Esophagus squamous epithelium (tissue), 5 donors: ENCODE data around the gene KRT77. TPM values are rescaled to one million over a fixed set of nuclear protein-coding genes. Genes with fewer than 3 reads are reported as not detected.

Source experiments
- DNase-seq: peaks from one replicate; lab custom pipeline; 2025; lab: John Stamatoyannopoulos, UW
- H3K27ac ChIP-seq, 4 donors: fragments of 200-600 bp; sonication (generic); one replicate each; pipeline ENCODE4 v1.5.1; 2016 to 2019; ENCODE audit warnings: mild to moderate bottlenecking in 1 of 4
- H3K27me3 ChIP-seq, 4 donors: fragments of 200-600 bp; sonication (generic); 1 replicate in 3 of 4; 2 replicates in 1 of 4; pipeline versions ENCODE4 v1.5.1 to v1.6.0; 2017 to 2021; ENCODE audit warnings: antibody characterized with exemption in 1 of 4
- H3K36me3 ChIP-seq, 3 donors: fragments of 200-600 bp; sonication (generic); one replicate each; pipeline ENCODE4 v1.5.1; 2016 to 2019
- H3K4me1 ChIP-seq, 3 donors: fragments of 200-600 bp; sonication (generic); one replicate each; pipeline ENCODE4 v1.5.1; 2017 to 2019
- H3K4me3 ChIP-seq, 4 donors: fragments of 200-600 bp; sonication (generic); 1 replicate in 3 of 4; 2 replicates in 1 of 4; pipeline ENCODE4 v1.5.1; 2016 to 2019; ENCODE audit warnings: mild to moderate bottlenecking in 2 of 4, moderate library complexity in 1 of 4
- H3K9me3 ChIP-seq, 3 donors: fragments of 200-600 bp; sonication (generic); one replicate each; pipeline ENCODE4 v1.5.1; 2016 to 2019
- POLR2A ChIP-seq, 4 donors: fragments of 450-650 bp; IDR thresholded peaks; one replicate each; pipeline ENCODE4 v1.6.1; 2017; ENCODE audit warnings: antibody characterized with exemption in 4 of 4, mild to moderate bottlenecking in 4 of 4, moderate library complexity in 3 of 4
- WGBS, 2 donors: methylation state at CpG; one replicate each; pipeline ENCODE4 v1.1.5; 2018; 5-methylcytosine and 5-hydroxymethylcytosine counted together
- intact Hi-C: fragments of 100-400 bp; cut with DNase I; formaldehyde crosslinking; loops from one replicate; pipeline ENCODE4 v1.15.0; 2022
- total RNA-seq, 4 donors: library from RNA; depleted of rRNA; stranded (reverse); fragments of >200 nt; gene quantifications; one replicate each; pipeline ENCODE4 v1.1.0, GENCODE V29; 2016
- TF ChIP-seq, protein P1 (sequence below), 6 experiments: fragments of 450-650 bp in 4 of 6; fragments of 200-600 bp in 2 of 6; sonication (generic) in 2 of 6; IDR thresholded peaks; one replicate each; pipeline ENCODE4 v1.5.1; 2016 to 2019; ENCODE audit warnings: antibody characterized with exemption in 6 of 6, mild to moderate bottlenecking in 4 of 6, moderate library complexity in 4 of 6
- donor health status: DM: yes; HTN: yes; CAD: no.

KRT77 gene
- total RNA-seq, 4 donors from 2014 or later = not detected

- no peak for TF ChIP-seq POLR2A (IDR thresholded peaks at IDR 0.05)
- TF ChIP-seq, protein P1, sequence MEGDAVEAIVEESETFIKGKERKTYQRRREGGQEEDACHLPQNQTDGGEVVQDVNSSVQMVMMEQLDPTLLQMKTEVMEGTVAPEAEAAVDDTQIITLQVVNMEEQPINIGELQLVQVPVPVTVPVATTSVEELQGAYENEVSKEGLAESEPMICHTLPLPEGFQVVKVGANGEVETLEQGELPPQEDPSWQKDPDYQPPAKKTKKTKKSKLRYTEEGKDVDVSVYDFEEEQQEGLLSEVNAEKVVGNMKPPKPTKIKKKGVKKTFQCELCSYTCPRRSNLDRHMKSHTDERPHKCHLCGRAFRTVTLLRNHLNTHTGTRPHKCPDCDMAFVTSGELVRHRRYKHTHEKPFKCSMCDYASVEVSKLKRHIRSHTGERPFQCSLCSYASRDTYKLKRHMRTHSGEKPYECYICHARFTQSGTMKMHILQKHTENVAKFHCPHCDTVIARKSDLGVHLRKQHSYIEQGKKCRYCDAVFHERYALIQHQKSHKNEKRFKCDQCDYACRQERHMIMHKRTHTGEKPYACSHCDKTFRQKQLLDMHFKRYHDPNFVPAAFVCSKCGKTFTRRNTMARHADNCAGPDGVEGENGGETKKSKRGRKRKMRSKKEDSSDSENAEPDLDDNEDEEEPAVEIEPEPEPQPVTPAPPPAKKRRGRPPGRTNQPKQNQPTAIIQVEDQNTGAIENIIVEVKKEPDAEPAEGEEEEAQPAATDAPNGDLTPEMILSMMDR (IDR thresholded peaks at IDR 0.05) = no peak
- no peaks in the 10 kb centered on the region for H3K9me3 ChIP-seq
- H3K4me3 ChIP-seq = peak overlapping the region in 1 of 4 donors; percentile 2
- 31 to 39% methylated on average over 9 to 11 of the region's 12 CpGs for WGBS, 2 donors
- no peak for DNase-seq
- no peak overlapping the region for H3K27ac ChIP-seq
- intact Hi-C loops = no loop called here
- peaks cover 0 to 11% (median 0%) of the 10 kb centered on the region in 4 donors for H3K27me3 ChIP-seq
- no peaks in the 10 kb centered on the region for H3K36me3 ChIP-seq
- peaks cover 0 to 28% (median 4%) of the 10 kb centered on the region in 3 donors for H3K4me1 ChIP-seq
Observed at GRCh38 chr12:52650520-52651081, 52.7 kb downstream of the KRT77 start.

DNA sequence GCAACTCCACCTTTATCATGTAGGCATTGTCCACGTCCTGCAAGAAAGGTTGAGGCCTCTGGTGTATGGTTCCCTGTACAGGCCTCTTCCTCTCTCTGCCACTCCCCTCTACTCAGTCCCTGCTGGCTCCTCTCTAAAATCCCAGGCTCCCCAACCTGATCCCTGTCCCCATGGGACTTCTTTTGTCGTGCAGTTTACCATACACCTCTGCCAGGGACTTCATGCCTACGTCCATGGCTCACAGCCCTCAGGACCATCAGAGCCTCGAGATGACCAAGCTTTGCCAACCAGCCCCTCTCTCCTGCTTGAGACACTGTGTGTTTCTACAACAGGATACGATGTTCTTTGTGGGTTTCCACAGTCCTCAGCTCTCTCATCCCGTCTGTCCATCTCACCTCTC lies 54.3 kb downstream of the KRT77 start:
- 70 to 80% methylated on average over 6 of the region's 6 CpGs for WGBS, 2 donors
- H3K36me3 ChIP-seq = no peaks in the 10 kb centered on the region
- H3K27ac ChIP-seq = no peak overlapping the region
- TF ChIP-seq, protein P1 (IDR thresholded peaks at IDR 0.05) = no peak
- TF ChIP-seq POLR2A (IDR thresholded peaks at IDR 0.05) = no peak
- H3K4me1 ChIP-seq = peaks cover 0 to 20% (median 4%) of the 10 kb centered on the region in 3 donors
- H3K27me3 ChIP-seq = peaks cover 0 to 3% (median 0%) of the 10 kb centered on the region in 4 donors
- H3K4me3 ChIP-seq = no peak overlapping the region
- intact Hi-C loops = no loop called here
- no peak for DNase-seq
- no peaks in the 10 kb centered on the region for H3K9me3 ChIP-seq

DNA sequence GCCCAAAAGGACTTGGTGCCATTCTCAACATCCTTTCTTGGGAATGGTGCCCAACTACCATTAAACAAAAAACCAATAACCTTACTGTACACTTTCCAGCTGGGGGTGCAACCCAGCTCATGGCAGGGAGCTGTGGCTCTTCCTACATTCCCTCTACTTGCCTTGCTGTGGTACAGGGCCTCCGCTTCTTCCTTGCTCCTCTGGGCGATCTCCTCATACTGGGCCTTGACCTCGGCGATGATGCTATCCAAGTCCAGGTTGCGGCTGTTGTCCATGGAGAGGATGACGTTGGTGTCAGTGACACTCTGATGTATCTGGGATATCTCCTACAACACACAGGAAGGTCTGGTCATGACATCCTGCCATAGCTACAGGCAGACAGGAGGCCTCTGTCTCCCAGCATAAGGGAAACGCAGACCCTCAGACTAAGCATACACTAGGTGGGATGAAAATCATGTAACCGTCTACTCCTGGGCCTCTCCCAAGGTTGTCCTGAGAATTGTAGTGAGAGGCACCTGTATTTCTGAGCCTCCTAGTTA lies 55.2 kb downstream of the KRT77 start:
- WGBS, 2 donors = 91 to 95% methylated on average over 3 to 6 of the region's 8 CpGs
- intact Hi-C loops = no loop called here
- no peak for TF ChIP-seq POLR2A (IDR thresholded peaks at IDR 0.05)
- TF ChIP-seq, protein P1 (IDR thresholded peaks at IDR 0.05) = no peak

DNA sequence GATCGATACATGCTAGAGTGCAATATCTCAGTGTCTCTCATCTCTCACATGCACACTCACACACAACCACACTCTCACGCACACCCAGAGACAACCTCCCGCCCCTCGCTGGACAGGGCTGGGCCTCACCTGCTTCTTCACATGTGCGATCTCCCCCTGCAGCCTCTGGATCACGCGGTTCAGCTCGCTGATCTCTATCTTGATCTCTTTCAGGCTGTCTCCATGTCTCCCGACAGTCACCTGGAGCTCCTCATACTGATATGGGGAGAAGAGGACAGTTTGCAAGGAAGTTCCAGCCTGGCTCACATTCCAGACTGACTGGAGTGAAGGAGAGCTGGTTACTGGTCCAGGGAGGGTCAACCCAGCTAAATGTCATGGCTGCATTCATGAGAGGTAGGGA lies 55.7 kb downstream of the KRT77 start:
- H3K9me3 ChIP-seq = no peaks in the 10 kb centered on the region
- no peak overlapping the region for H3K27ac ChIP-seq
- WGBS, 2 donors = 90 to 94% methylated on average over 8 to 9 of the region's 9 CpGs
- intact Hi-C loops = no loop called here
- peaks cover 0 to 20% (median 4%) of the 10 kb centered on the region in 3 donors for H3K4me1 ChIP-seq
- H3K27me3 ChIP-seq = peaks cover 0 to 6% (median 0%) of the 10 kb centered on the region in 4 donors
- no peak for DNase-seq
- H3K36me3 ChIP-seq = no peaks in the 10 kb centered on the region
- no peak overlapping the region for H3K4me3 ChIP-seq
- no peak for TF ChIP-seq POLR2A (IDR thresholded peaks at IDR 0.05)
- TF ChIP-seq, protein P1 (IDR thresholded peaks at IDR 0.05) = no peak

More for the DNA sequence above, 55.2 kb downstream of the KRT77 start:
- Histone ChIP-seq H3K27me3 (peaks cover 0 to 5% (median 0%) of the 10 kb centered on the region in 4 donors), H3K36me3 (no peaks in the 10 kb centered on the region), H3K4me1 (peaks cover 0 to 20% (median 4%) of the 10 kb centered on the region in 3 donors), H3K27ac (no peak overlapping the region), H3K4me3 (no peak overlapping the region), H3K9me3 (no peaks in the 10 kb centered on the region)
- no peak for DNase-seq

DNA sequence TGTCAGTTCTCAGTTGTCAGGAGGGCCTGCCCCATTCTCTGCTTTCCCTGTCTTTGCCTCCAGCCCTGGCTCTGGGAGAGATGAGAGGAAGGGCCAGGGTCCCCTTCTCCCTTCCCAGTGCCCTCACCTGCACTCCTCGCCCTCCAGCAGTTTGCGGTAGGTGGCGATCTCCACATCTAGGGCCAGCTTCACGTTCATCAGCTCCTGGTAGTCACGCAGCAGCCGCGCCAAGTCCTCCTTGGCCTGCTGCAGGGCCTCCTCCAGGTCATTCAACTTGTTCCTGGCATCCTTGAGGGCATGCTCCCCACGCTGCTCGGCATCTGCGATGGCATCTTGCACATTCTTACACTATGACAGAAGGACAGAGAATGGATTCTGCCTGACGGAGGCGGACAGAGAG lies 56.7 kb downstream of the KRT77 start:
- intact Hi-C loops = no loop called here
- Histone ChIP-seq H3K27ac (no peak overlapping the region), H3K9me3 (no peaks in the 10 kb centered on the region), H3K27me3 (peaks cover 0 to 14% (median 0%) of the 10 kb centered on the region in 4 donors), H3K4me3 (no peak overlapping the region), H3K4me1 (peaks cover 0 to 20% (median 4%) of the 10 kb centered on the region in 3 donors), H3K36me3 (no peaks in the 10 kb centered on the region)
- DNase-seq = no peak
- WGBS, 2 donors = 85 to 91% methylated on average over 9 to 12 of the region's 12 CpGs
- TF ChIP-seq POLR2A (IDR thresholded peaks at IDR 0.05) = no peak
- TF ChIP-seq, protein P1 (IDR thresholded peaks at IDR 0.05) = no peak
